ENCODE measurements around the gene MGAT5B. TPM values are rescaled to one million over a fixed set of nuclear protein-coding genes. Genes with fewer than 3 reads are reported as not detected.

MGAT5B gene
- total RNA-seq, 1 donor from 2014 or later = 0.20 TPM

DNA sequence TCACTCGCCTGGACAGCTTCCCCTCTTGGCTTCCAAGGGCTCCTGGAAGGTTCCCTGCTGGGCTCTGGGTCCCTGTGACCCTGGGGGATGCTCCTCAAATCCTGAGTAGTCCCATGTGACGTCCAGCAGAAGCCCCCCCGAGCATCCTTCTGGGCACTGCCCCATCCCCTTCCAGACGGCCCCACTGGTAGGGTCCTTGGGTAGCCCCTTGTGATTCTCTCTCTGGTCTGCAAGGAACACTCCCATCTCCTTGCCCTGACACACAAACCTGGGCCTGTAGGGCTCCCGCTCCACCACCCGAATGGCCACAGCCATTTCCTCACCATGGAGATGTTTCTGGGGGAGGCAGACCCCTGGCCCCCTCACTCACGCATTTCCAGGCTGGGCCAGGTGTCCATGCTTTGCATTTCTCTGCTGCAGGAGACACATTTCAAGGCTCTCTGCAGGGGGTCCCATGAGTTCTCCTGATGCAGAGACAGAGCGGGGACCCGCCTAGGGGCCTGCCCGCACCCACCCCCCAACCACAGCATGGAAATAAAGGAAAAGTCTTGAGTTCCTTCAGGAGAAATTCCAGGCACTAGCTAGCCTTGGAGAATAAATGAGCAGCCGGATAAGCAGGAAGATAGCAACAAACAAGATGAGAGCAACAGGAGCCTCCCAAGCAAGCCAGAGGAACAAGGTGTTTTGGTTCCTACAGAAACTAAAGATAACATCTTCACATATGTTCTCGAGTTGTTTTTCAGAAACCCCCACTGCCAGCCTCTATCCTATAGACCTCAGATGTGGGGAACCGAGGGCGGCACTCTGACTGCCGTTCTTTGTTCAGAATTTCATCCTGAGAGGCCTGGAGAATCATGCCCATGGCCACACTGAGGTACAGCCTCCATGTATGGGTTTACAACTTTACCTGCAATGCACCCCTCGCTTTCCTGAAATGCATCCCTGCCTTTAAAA lies 128.8 kb downstream of the MGAT5B start:
- no peaks in the 10 kb centered on the region for H3K36me3 Mint-ChIP-seq (ENCODE audit: low read depth)
- TF ChIP-seq CTCF (IDR thresholded peaks at IDR 0.05) = no peak

GRCh38 chr17:76997981-76998531 lies 129.9 kb downstream of the MGAT5B start:
- no peak for DNase-seq (ENCODE audit: low spot score)
- Mint-ChIP-seq H3K4me1 (ENCODE audit: low read depth) (peaks cover 9% of the 10 kb centered on the region), H3K27ac (ENCODE audit: unreplicated experiment) (no peak overlapping the region)

More for the DNA sequence above, 128.8 kb downstream of the MGAT5B start:
- peaks cover 2% of the 10 kb centered on the region for H3K4me1 Mint-ChIP-seq (ENCODE audit: low read depth)
- no peak overlapping the region for H3K4me3 Mint-ChIP-seq (ENCODE audit: unreplicated experiment)
- H3K27me3 Mint-ChIP-seq (ENCODE audit: low read depth) = peaks cover 33% of the 10 kb centered on the region
- H3K9me3 Mint-ChIP-seq (ENCODE audit: low read depth) = no peaks in the 10 kb centered on the region
- DNase-seq (ENCODE audit: low spot score) = peak; percentile 50
- no peak overlapping the region for H3K27ac Mint-ChIP-seq (ENCODE audit: unreplicated experiment)

GRCh38 chr17:76998839-76999238 lies 130.6 kb downstream of the MGAT5B start:
- Mint-ChIP-seq H3K4me1 (ENCODE audit: low read depth) (peaks cover 9% of the 10 kb centered on the region), H3K36me3 (ENCODE audit: low read depth) (no peaks in the 10 kb centered on the region), H3K27me3 (ENCODE audit: low read depth) (peaks cover 22% of the 10 kb centered on the region), H3K4me3 (ENCODE audit: unreplicated experiment) (no peak overlapping the region), H3K9me3 (ENCODE audit: low read depth) (no peaks in the 10 kb centered on the region), H3K27ac (ENCODE audit: unreplicated experiment) (no peak overlapping the region)
- peak; percentile 41 for DNase-seq (ENCODE audit: low spot score)
- no peak for TF ChIP-seq CTCF (IDR thresholded peaks at IDR 0.05)

More at GRCh38 chr17:76997981-76998531, 129.9 kb downstream of the MGAT5B start:
- no peaks in the 10 kb centered on the region for H3K9me3 Mint-ChIP-seq (ENCODE audit: low read depth)
- H3K4me3 Mint-ChIP-seq (ENCODE audit: unreplicated experiment) = no peak overlapping the region
- peaks cover 28% of the 10 kb centered on the region for H3K27me3 Mint-ChIP-seq (ENCODE audit: low read depth)
- no peaks in the 10 kb centered on the region for H3K36me3 Mint-ChIP-seq (ENCODE audit: low read depth)
- TF ChIP-seq CTCF (IDR thresholded peaks at IDR 0.05) = no peak

Other genes starting within 250 kb of the MGAT5B start
- gene ST6GALNAC1, start 224.6 kb upstream of the MGAT5B start, total RNA-seq = not detected in 3 replicates
- 141 to 200 TPM (median 197 TPM) in 3 replicates for gene MXRA7, start 157.4 kb upstream of the MGAT5B start, total RNA-seq
- gene JMJD6, start 141.8 kb upstream of the MGAT5B start, total RNA-seq = 22.4 to 27.2 TPM (median 25.0 TPM) in 3 replicates
- 24.3 to 28.4 TPM (median 27.0 TPM) in 3 replicates for gene METTL23, start 141.6 kb upstream of the MGAT5B start, total RNA-seq
- 94.4 to 183 TPM (median 95.2 TPM) in 3 replicates for gene SRSF2, start 131.1 kb upstream of the MGAT5B start, total RNA-seq
- gene MFSD11, start 130.3 kb upstream of the MGAT5B start, total RNA-seq = 30.3 to 33.6 TPM (median 31.1 TPM) in 3 replicates

All from chondrocyte (in vitro differentiated cells).